Type B pancreatic cell (in vitro differentiated cells): ENCODE measurements around the gene NAE1. TPM values are rescaled to one million over a fixed set of nuclear protein-coding genes. Genes with fewer than 3 reads are reported as not detected.

ENCODE experiments used
- DNase-seq: peaks from one replicate; pipeline ENCODE4 v3.0.0; 2021; ENCODE audit warnings: mixed read lengths; ENCODE audit not compliant: unreplicated experiment; ENCODE audit errors: extremely low spot score
- H3K27ac Mint-ChIP-seq: 2 replicates; pipeline ENCODE4 v1.8.0; 2021; ENCODE audit warnings: mild to moderate bottlenecking, mixed read lengths
- H3K27me3 Mint-ChIP-seq: 2 replicates; pipeline ENCODE4 v1.8.0; 2021; ENCODE audit warnings: mixed read lengths
- H3K36me3 Mint-ChIP-seq: 2 replicates; pipeline ENCODE4 v1.8.0; 2021; ENCODE audit warnings: mixed read lengths
- H3K4me1 Mint-ChIP-seq: one replicate; pipeline ENCODE4 v1.8.0; 2021; ENCODE audit warnings: mixed read lengths; ENCODE audit not compliant: unreplicated experiment
- H3K4me3 Mint-ChIP-seq: 2 replicates; pipeline ENCODE4 v1.8.0; 2021; ENCODE audit warnings: mild to moderate bottlenecking, mixed read lengths
- H3K9me3 Mint-ChIP-seq: 2 replicates; pipeline ENCODE4 v1.8.0; 2021; ENCODE audit warnings: mixed read lengths
- total RNA-seq: library from RNA; stranded (reverse); gene quantifications from 2 replicates; pipeline ENCODE4 v1.2.1, GENCODE V29; 2021; ENCODE audit warnings: low replicate concordance
- TF ChIP-seq, protein P1 (sequence below): fragments of 200-600 bp; sonication (generic); conservative IDR thresholded peaks from 2 replicates; pipeline ENCODE4 v1.5.0; 2021; ENCODE audit warnings: antibody characterized with exemption, mild to moderate bottlenecking

The NAE1 gene
- total RNA-seq, 1 donor from 2014 or later = 92.5 TPM

GRCh38 chr16:66853261-66854139, 22.7 kb upstream of the NAE1 start:
- H3K36me3 Mint-ChIP-seq = no peaks in the 10 kb centered on the region
- no peak overlapping the region for H3K27ac Mint-ChIP-seq
- no peak overlapping the region for H3K4me3 Mint-ChIP-seq
- TF ChIP-seq, protein P1, sequence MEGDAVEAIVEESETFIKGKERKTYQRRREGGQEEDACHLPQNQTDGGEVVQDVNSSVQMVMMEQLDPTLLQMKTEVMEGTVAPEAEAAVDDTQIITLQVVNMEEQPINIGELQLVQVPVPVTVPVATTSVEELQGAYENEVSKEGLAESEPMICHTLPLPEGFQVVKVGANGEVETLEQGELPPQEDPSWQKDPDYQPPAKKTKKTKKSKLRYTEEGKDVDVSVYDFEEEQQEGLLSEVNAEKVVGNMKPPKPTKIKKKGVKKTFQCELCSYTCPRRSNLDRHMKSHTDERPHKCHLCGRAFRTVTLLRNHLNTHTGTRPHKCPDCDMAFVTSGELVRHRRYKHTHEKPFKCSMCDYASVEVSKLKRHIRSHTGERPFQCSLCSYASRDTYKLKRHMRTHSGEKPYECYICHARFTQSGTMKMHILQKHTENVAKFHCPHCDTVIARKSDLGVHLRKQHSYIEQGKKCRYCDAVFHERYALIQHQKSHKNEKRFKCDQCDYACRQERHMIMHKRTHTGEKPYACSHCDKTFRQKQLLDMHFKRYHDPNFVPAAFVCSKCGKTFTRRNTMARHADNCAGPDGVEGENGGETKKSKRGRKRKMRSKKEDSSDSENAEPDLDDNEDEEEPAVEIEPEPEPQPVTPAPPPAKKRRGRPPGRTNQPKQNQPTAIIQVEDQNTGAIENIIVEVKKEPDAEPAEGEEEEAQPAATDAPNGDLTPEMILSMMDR = no peak
- H3K9me3 Mint-ChIP-seq = no peaks in the 10 kb centered on the region
- peaks cover 8% of the 10 kb centered on the region for H3K27me3 Mint-ChIP-seq
- no peaks in the 10 kb centered on the region for H3K4me1 Mint-ChIP-seq
- DNase-seq = no peak

- no peak for DNase-seq
- Mint-ChIP-seq H3K27ac (no peak overlapping the region), H3K27me3 (peaks cover 29% of the 10 kb centered on the region), H3K4me1 (no peaks in the 10 kb centered on the region), H3K36me3 (no peaks in the 10 kb centered on the region), H3K4me3 (no peak overlapping the region), H3K9me3 (no peaks in the 10 kb centered on the region)
- TF ChIP-seq, protein P1 = no peak
Measured at GRCh38 chr16:66851166-66851964, 20.6 kb upstream of the NAE1 start.

DNA sequence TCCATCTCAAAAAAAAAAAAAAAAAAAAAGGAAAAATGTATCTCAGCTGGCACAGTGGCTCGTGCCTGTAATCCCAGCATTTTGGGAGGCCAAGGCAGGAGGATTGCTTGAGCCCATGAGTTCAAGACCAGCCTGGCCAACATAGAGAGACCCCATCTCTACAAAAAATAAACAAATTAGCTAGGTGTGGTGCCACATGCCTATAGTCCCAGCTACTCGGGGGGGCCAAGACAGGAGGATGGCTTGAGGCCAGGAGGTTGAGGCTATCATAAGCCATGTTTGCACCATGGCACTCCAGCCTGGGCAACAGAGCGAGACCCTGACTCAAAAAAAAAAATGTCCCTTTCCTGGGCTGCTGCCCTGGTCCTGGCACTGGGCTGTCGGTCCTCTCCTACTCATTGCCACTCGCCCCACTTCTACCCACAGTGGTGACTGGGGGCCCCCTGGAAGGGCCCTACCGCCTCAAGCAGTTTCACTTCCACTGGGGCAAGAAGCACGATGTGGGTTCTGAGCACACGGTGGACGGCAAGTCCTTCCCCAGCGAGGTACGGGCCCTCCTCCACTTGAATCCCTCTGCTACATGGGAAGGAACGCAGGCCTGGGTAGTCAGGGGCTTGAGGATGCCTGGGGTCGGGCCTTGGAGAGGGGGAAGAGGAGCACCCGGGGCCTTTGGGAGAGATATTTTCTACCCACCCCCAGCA, 19.5 kb upstream of the NAE1 start:
- Mint-ChIP-seq H3K27me3 (peaks cover 40% of the 10 kb centered on the region), H3K4me3 (no peak overlapping the region), H3K4me1 (no peaks in the 10 kb centered on the region), H3K9me3 (no peaks in the 10 kb centered on the region), H3K36me3 (no peaks in the 10 kb centered on the region), H3K27ac (no peak overlapping the region)
- TF ChIP-seq, protein P1 = no peak
- no peak for DNase-seq

GRCh38 chr16:66849549-66849948, 18.8 kb upstream of the NAE1 start:
- H3K4me1 Mint-ChIP-seq = no peaks in the 10 kb centered on the region
- no peak overlapping the region for H3K27ac Mint-ChIP-seq
- TF ChIP-seq, protein P1 = no peak
- no peaks in the 10 kb centered on the region for H3K9me3 Mint-ChIP-seq
- DNase-seq = no peak
- H3K4me3 Mint-ChIP-seq = no peak overlapping the region
- no peaks in the 10 kb centered on the region for H3K36me3 Mint-ChIP-seq
- peaks cover 46% of the 10 kb centered on the region for H3K27me3 Mint-ChIP-seq

DNA sequence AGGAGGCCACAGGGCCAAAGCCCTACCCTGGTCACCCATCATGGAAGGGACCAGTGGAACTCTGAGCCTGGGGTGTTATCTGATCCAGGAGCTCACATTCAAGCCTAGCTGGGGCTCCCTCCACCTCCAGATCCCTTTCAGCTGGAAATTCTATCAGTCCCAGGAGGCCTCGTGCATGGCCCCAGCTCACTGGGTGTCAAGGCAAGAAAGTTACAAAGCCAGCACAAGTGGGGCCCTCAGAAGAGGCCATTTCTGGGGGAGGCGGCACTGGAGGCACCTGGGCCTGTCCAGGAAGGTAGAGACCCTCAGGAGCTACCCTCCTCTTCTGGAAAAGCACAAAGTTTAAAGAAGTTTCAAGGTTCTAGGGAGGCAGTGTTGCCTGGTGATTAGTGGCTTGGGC, 18.2 kb upstream of the NAE1 start:
- Mint-ChIP-seq H3K4me1 (no peaks in the 10 kb centered on the region), H3K4me3 (no peak overlapping the region), H3K9me3 (no peaks in the 10 kb centered on the region), H3K27ac (no peak overlapping the region), H3K36me3 (no peaks in the 10 kb centered on the region), H3K27me3 (peaks cover 47% of the 10 kb centered on the region)
- TF ChIP-seq, protein P1 = no peak
- DNase-seq = no peak
